A673 (cell line): ENCODE measurements around the gene PDGFA. TPM values are rescaled to one million over a fixed set of nuclear protein-coding genes. Genes with fewer than 3 reads are reported as not detected.

Source experiments
- BruUV-seq: library from RNA; stranded (reverse); fragments of 400-500 nt; replicated peaks from 2 replicates; lab custom pipeline; 2021; lab: Mats Ljungman, UMichigan
- CTCF ChIA-PET: fragments of 300-600 bp; sonication (Branson Sonifier 250); formaldehyde crosslinking; loops from one replicate; lab custom pipeline; 2022; ENCODE audit warnings: antibody characterized with exemption; lab: Charles Lee
- POLR2A ChIA-PET: fragments of 300-600 bp; sonication (Branson Sonifier 250); formaldehyde crosslinking; loops from one replicate; lab custom pipeline; 2022; ENCODE audit warnings: antibody characterized with exemption; ENCODE audit not compliant: low non-redundant PET; lab: Charles Lee
- DNase-seq: peaks from one replicate; pipeline ENCODE4 v3.0.0-alpha.2; 2015; ENCODE audit warnings: low spot score
- H3K27ac ChIP-seq: fragments of 200-600 bp; sonication (generic); 2 replicates; pipeline ENCODE4 v1.5.1; 2016; ENCODE audit warnings: mixed run types, low read depth, mild to moderate bottlenecking, mixed read lengths, antibody characterized with exemption, low read length; ENCODE audit not compliant: poor library complexity, severe bottlenecking
- H3K27me3 ChIP-seq: fragments of 200-600 bp; sonication (generic); replicated peaks from 2 replicates; pipeline ENCODE4 v1.6.1; 2017; ENCODE audit warnings: mixed run types, low read depth, mild to moderate bottlenecking, mixed read lengths, antibody characterized with exemption, low read length; ENCODE audit not compliant: insufficient read depth, poor library complexity
- H3K36me3 ChIP-seq: fragments of 200-600 bp; sonication (generic); 2 replicates; pipeline ENCODE4 v1.6.1; 2016; ENCODE audit warnings: mixed run types, mild to moderate bottlenecking, mixed read lengths, antibody characterized with exemption, low read length; ENCODE audit not compliant: insufficient read depth, poor library complexity, severe bottlenecking
- H3K4me1 ChIP-seq: fragments of 200-600 bp; sonication (generic); 2 replicates; pipeline ENCODE4 v1.6.1; 2017; ENCODE audit warnings: mixed run types, mild to moderate bottlenecking, mixed read lengths, antibody characterized with exemption, low read length; ENCODE audit not compliant: insufficient read depth, poor library complexity, severe bottlenecking
- H3K4me3 ChIP-seq: fragments of 200-600 bp; sonication (generic); 2 replicates; pipeline ENCODE4 v1.5.1; 2016; ENCODE audit warnings: low read depth, mixed run types, mild to moderate bottlenecking, mixed read lengths, low read length; ENCODE audit not compliant: poor library complexity, severe bottlenecking
- H3K9me3 ChIP-seq: fragments of 200-600 bp; sonication (generic); 2 replicates; pipeline ENCODE4 v1.6.1; 2016; ENCODE audit warnings: mixed run types, low read depth, mild to moderate bottlenecking, mixed read lengths, antibody characterized with exemption, low read length; ENCODE audit not compliant: poor library complexity, severe bottlenecking
- EZH2 ChIP-seq: fragments of 200-600 bp; sonication (generic); IDR thresholded peaks from 2 replicates; pipeline ENCODE4 v1.6.1; 2017; ENCODE audit warnings: borderline replicate concordance, low read depth, mild to moderate bottlenecking, mixed read lengths, antibody characterized with exemption, low read length; ENCODE audit not compliant: poor library complexity, severe bottlenecking
- intact Hi-C: fragments of 100-400 bp; cut with micrococcal nuclease; formaldehyde crosslinking; loops from one replicate; pipeline ENCODE4 v1.10.0; 2022; ENCODE audit not compliant: unreplicated experiment
- total RNA-seq: library from RNA; stranded (reverse); gene quantifications from 2 replicates; pipeline ENCODE4 v1.2.3, GENCODE V29; 2021
- TF ChIP-seq, protein P1 (sequence below): fragments of 300-800, 200-600 bp; sonication (generic); conservative IDR thresholded peaks from 2 replicates; pipeline ENCODE4 v1.5.1; 2017; ENCODE audit warnings: low read depth, mild to moderate bottlenecking, antibody characterized with exemption, low read length, moderate library complexity, mixed read lengths

Gene PDGFA
- total RNA-seq, 1 experiment from 2014 or later = 2.1 TPM

GRCh38 chr7:566100-566499, 46.5 kb upstream of the PDGFA start:
- DNase-seq = no peak
- no TSS peak for BruUV-seq
- intact Hi-C loops = no loop called here
- ChIA-PET POLR2A (no interaction called here), CTCF (no interaction called here)
- no peak overlapping the region for H3K4me3 ChIP-seq
- no peaks in the 10 kb centered on the region for H3K9me3 ChIP-seq
- no peaks in the 10 kb centered on the region for H3K4me1 ChIP-seq
- H3K27ac ChIP-seq = no peak overlapping the region
- no peaks in the 10 kb centered on the region for H3K36me3 ChIP-seq
- no peaks in the 10 kb centered on the region for H3K27me3 ChIP-seq
- TF ChIP-seq EZH2 = no peak

DNA sequence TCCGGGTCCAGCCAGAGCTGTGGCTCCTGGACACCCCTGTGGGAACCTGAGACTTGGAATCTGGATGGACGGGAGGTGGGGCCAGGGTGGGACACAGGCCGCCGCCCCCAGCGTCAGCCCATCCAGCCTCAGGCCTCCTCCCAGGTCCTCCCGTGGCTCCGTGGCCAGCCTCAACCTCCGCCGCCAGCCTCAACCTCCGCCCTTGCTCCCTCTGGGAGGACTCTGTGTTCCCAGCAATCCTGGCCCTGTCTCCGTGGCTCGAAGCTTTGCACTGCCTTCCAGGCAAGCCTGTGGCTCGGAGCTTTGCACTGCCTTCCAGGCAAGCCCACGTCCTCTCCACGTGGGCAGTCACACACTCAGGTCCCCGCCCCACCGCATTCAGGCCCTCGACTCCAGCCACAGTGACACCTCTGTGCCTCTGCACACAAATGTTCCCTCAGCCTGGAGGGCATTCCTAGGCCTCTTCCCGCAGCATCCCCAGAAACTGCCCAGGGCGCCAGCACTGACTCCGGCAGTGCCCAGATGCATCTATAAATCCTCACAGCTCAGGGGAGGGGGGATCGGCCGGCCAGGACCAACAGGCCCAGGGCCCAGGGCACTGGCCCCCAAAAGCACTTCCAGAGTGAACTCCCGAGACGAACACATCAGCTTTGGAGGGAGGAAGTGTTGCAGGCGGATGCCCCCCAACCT, 44.7 kb upstream of the PDGFA start:
- Histone ChIP-seq H3K4me3 (no peak overlapping the region), H3K9me3 (no peaks in the 10 kb centered on the region), H3K36me3 (no peaks in the 10 kb centered on the region), H3K27ac (no peak overlapping the region), H3K4me1 (no peaks in the 10 kb centered on the region), H3K27me3 (no peaks in the 10 kb centered on the region)
- ChIA-PET CTCF (no interaction called here), POLR2A (no interaction called here)
- no peak for DNase-seq
- intact Hi-C loops = no loop called here
- TF ChIP-seq EZH2 = no peak
- TF ChIP-seq, protein P1, sequence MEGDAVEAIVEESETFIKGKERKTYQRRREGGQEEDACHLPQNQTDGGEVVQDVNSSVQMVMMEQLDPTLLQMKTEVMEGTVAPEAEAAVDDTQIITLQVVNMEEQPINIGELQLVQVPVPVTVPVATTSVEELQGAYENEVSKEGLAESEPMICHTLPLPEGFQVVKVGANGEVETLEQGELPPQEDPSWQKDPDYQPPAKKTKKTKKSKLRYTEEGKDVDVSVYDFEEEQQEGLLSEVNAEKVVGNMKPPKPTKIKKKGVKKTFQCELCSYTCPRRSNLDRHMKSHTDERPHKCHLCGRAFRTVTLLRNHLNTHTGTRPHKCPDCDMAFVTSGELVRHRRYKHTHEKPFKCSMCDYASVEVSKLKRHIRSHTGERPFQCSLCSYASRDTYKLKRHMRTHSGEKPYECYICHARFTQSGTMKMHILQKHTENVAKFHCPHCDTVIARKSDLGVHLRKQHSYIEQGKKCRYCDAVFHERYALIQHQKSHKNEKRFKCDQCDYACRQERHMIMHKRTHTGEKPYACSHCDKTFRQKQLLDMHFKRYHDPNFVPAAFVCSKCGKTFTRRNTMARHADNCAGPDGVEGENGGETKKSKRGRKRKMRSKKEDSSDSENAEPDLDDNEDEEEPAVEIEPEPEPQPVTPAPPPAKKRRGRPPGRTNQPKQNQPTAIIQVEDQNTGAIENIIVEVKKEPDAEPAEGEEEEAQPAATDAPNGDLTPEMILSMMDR = no peak
- no TSS peak for BruUV-seq

GRCh38 chr7:563629-564170, 44.1 kb upstream of the PDGFA start:
- BruUV-seq = no TSS peak
- H3K4me3 ChIP-seq = no peak overlapping the region
- no peaks in the 10 kb centered on the region for H3K9me3 ChIP-seq
- no peak overlapping the region for H3K27ac ChIP-seq
- intact Hi-C loops = no loop called here
- DNase-seq = no peak
- no peaks in the 10 kb centered on the region for H3K27me3 ChIP-seq
- TF ChIP-seq, protein P1 = no peak
- TF ChIP-seq EZH2 = no peak
- no peaks in the 10 kb centered on the region for H3K4me1 ChIP-seq
- POLR2A ChIA-PET = no interaction called here
- no peaks in the 10 kb centered on the region for H3K36me3 ChIP-seq
- CTCF ChIA-PET = no interaction called here
